GM21390 (cell line): Measurements from ENCODE around the gene PPP1R13B.

Source experiments
- ATAC-seq: cut with Tn5 transposase; IDR thresholded peaks from one replicate; pipeline ENCODE4 v1.9.1; 2021; ENCODE audit not compliant: unreplicated experiment

The PPP1R13B gene

DNA sequence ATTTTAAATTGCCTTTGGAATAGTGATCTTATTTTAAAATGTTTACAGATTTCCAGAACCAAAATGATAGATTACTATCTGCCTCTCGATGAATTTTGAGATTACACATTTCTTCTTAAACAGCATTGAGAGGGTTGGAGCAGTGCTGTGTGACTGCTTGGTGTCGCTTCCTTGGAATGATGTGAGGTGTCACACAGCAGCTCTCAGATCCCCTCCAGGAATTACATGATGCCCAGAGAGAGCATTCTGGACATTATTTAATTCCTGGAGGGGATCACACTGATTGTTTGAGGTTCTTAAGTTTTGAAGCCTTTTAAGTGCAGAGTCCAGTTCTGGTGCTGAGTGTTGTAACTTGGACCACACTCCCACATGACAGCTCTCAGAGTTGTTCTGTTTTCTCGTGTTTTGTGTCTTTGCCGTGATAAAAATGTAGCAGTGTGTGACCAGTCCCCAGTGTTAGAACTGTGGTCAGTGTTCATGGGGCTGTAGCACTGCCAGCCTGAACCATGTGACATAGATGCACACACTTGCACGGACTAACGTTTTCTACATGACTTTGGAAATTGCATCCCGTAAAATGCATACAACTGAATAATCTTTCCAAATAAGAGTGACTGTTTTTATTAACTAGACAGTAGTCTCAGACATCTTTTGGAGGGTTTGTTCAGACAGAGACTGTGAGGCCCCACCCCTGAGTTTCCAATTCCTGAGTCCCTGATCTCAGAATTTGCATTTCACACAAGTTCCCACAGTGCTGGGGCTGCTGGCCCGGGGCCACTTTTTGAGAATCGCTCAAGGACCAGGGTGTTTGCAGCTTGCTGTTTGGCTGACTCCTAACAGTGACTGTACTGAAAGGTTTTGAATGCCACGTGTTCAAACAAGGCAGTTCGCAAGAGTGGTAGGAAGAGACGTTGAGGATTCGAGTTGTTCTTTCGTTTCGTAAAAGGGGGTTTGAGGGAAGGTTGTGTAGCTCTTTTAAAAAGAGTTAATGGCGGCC, 158.2 kb downstream of the PPP1R13B start:
- peak; percentile 58 for ATAC-seq

DNA sequence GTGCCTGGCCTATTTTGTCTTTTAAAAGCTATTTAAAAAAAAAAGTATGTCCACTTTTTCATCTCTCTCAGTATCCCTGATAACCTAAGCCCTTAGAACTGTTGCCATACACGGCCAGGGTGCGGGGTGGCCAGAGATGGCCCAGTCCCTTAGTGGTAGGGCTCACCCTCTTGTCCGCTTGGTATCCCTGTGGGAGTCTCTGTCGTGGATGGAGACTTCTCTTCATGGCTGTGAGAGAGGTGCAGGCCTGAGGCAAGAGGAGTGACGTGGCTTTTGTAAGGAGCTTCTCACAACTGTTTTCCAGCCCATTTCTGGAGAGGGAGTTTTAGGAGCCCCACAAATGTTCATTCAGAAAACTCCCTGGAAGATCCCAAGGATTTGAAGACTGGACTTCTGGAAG, 158.9 kb downstream of the PPP1R13B start:
- ATAC-seq, result no peak

DNA sequence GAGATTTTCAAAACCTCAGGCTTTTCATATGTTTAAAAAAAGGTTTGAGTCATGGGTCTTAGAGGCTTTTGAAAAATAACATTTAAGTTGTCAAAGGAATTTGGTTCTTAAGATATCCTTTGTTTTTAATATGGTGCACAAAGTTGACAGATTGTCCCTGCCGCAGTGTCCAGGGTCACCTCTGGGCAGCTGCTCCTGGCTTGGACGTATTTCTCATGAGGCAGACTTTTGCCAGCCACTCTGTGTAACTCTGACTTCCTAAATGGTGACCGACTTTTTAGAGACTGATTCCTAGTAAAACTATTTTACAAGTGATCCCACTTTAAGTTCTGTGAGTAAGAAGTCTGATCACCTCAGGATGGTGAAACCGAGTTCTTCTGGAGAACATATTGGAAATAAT, 159.7 kb downstream of the PPP1R13B start:
- no peak for ATAC-seq

DNA sequence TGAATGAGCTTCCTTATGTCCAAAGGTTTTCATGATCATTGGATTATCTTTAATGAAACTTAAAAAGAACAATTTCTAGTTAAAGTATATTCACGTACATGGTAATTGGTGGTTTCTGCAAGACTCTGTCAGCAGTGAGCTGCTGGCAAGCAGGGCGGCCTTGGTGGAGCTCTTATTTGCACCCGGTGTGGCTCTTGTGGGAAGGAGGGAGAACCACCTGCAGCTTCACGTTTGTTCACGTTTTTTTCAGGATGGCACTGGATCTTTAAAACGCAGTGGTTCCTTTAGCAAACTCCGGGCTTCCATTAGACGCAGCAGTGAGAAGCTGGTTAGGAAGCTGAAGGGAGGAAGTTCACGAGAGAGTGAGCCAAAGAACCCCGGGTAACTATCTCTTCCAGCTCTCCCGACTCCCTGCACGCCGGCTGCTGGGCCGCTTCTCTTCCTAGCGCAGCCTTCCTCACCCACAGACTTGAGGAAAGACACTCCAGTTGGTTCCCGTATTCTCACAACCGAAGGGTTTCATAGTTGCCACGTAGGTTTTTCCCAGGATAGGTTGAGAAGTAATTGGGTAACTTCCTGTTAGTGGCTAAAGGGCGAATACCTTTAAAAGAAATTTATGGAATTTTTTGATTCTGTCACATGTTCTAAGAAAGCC, 160.4 kb downstream of the PPP1R13B start:
- ATAC-seq, result no peak

DNA sequence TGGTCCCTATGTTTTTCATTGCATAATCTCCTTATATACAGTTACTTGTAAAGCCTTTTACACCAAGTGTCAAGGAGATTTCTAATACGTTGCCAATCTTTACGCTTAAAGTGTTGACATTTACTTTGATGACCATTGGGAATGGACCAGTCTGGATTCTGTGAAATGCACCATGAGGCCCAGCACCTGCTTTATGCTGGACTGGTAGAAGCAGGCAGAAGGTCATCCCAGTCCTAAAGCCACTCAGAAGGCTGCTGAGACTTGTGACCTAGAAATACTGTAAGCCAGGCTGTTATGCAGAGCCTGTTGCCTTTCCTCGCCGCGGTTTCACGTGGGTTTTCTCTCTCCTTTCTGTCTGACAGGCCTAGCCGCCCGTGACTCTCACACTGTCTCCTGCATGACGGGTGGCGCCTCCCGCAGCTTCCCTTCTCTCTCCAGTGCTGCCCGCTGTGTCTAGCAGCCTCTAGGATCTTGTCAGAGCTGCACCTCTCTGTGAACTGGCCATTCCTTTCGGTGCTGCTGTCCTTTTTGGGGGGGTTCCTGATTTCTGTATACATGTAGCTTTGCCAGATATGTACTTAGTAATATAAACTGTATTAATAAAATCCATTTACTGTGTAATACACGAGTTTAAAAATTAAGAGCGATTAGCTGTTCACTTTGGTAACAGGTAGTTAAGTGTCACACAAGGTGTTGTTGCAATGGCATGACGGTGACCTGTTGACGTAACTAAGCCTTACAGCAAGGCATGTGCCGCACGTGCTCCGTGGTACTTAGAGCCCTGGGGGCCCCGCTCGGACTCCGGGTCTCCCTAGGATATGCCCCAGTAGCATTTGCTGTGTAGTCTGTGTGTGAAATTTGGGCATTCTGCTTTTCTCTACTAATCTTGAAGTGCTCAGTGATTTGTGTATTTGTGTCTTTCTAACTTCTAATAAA, 161.8 kb downstream of the PPP1R13B start:
- no peak for ATAC-seq

DNA sequence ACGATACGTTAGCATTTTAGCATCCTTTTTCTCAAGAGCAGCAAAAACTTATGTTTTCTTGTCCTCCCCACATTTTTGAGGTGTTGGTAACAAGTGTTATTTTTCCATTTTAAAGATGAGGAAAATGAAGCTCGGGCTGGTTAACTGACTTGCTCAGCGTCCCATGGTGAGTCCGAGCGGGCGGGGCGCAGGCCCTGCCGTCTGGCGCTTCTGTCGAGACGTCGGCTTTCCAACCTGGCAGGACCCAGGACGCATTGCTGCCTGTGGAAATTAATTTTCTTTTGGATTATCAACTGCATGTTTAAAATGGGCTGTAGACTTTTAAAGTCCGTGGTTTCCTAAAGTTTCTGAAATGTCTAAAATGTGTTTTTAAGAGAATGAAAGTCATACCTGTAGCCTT, 162.5 kb downstream of the PPP1R13B start:
- ATAC-seq, result no peak

DNA sequence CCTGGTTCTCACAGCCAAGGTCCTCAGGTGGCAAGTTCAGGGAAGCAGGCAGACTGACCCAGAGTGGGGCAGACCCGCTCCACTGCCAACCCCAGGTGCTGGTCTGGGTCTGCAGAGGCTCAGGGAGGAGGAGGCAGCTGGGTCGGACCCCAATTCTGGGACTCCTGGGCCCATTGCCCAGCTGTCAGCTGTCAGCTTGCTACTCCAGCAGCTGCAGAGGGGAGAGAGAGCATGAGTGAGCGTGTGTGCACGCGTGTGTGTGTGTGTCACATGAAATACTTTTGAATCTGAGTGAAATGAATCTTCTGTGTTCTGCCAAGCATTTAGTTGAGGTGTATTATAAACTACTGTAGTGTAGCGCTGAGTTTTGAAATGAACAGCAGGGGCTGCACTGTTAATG, 162.9 kb downstream of the PPP1R13B start:
- ATAC-seq, result no peak
